Activated naive CD4-positive, alpha-beta T cell treated with anti-CD3 and anti-CD28 coated beads for 36 hours (primary cell): ENCODE measurements around the gene RCN2. TPM values are rescaled to one million over a fixed set of nuclear protein-coding genes. Genes with fewer than 3 reads are reported as not detected.

Experiments used
- CTCF ChIA-PET: fragments of 350-600 bp; sonication (Branson Sonifier 250); formaldehyde crosslinking; loops from one replicate; lab custom pipeline; 2021; ENCODE audit warnings: antibody characterized with exemption; lab: Charles Lee
- DNase-seq: peaks from one replicate; pipeline ENCODE4 v3.0.0-alpha.2; 2020
- H3K27ac Mint-ChIP-seq: one replicate; pipeline ENCODE4 v1.8.0; 2021; ENCODE audit warnings: mild to moderate bottlenecking, mixed read lengths
- H3K27me3 Mint-ChIP-seq: one replicate; pipeline ENCODE4 v1.8.0; 2021; ENCODE audit warnings: low read depth, mixed read lengths
- H3K36me3 Mint-ChIP-seq: one replicate; pipeline ENCODE4 v1.8.0; 2021; ENCODE audit warnings: low read depth, mixed read lengths
- H3K4me1 Mint-ChIP-seq: one replicate; pipeline ENCODE4 v1.8.0; 2021; ENCODE audit warnings: low read depth, mixed read lengths
- H3K4me3 Mint-ChIP-seq: one replicate; pipeline ENCODE4 v1.8.0; 2021; ENCODE audit warnings: mild to moderate bottlenecking, moderate library complexity, mixed read lengths
- H3K9me3 Mint-ChIP-seq: one replicate; pipeline ENCODE4 v1.8.0; 2021; ENCODE audit warnings: mixed read lengths
- intact Hi-C: fragments of 100-400 bp; cut with micrococcal nuclease; formaldehyde crosslinking; loops from one replicate; pipeline ENCODE4 v1.15.1; 2023
- total RNA-seq, 2 experiments: library from RNA; stranded (reverse); gene quantifications; one replicate each; pipeline ENCODE4 v1.2.3, GENCODE V29; 2021

Gene RCN2
- total RNA-seq, 2 experiments from 2014 or later, result 23.7 to 25.2 TPM

DNA sequence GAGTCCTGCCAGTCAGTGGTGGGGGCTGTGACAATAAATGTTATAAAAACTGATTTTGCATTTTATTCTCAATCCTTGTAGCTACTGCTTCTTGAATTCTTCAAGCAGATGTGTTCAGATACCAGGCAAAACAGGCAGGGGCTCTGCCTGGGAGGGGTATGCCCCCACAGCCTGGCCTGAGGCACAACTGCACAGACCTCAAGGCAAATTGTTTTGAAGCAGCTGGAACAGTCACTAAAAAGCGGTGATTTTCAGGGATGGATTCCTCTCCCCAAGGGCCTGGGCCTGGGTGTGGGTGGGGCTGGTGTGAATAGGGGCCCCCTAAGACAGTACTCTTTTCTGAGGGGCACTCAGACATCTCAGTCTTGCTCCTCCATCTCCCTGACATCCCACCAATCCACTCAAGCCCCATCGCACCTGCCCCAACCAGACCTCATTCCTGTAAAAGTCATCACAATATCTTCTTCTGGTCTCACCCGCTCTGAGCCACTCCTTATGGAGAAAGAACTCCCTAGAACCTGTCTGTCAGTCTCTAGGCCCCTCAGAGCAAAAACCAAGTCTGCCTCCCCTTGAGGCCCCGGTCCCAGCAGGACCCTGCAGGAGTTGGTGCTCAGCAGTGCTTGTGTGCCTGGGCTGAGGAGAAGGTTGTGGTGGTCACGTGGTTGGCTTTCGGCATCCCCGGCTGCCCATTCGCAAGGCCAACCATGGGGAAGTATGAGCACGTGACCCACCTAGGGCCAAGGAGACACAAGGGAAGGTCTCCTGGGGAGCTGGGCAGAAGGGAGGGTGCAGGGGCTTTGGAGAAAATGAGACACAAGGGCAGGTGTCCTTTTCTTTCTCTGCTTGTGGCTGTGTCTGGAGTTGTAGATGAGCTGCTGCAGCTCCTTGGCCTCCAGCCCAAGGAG, 60.4 kb downstream of the RCN2 start:
- Mint-ChIP-seq H3K4me1 (peaks cover 55% of the 10 kb centered on the region), H3K27ac (no peak overlapping the region), H3K27me3 (no peaks in the 10 kb centered on the region), H3K36me3 (peaks cover 4% of the 10 kb centered on the region), H3K4me3 (no peak overlapping the region), H3K9me3 (no peaks in the 10 kb centered on the region)
- DNase-seq, result no peak
- intact Hi-C loops, result loop anchor here (10.0 kb wide), 2 partner anchors 1083 to 1537 kb away; partner anchors contain the start of genes SIN3A and TBC1D2B
- CTCF ChIA-PET, result no interaction called here

DNA sequence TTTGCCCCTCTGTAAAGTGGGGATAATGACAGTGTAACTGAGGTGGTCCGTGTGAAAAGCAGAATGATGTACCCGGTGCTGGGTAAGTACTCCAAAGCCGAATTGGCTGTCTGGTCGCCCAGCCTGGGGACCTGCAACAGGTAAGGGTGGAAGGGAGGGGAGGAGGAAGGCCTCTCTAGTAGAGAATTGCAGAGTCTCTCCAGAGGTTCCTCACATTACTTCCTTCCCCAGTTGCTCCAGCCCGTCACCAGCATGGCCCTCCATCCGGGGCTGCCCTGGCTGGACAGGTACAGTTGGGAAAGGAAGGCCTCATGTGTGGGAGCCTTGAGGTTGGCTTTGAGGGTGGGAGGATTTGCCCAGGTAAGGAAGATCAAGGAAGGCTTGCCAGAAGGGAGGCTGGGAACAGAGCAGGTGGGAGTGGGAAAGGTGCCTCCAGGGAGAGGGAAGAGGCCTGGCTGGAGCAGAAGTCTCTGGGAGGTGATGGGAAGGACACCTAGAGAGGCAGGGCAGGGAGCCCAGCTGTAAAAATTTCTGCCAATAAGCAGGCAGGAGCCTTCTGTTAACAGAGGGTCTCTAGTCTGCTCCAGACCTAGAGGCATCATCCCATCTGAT, 61.7 kb downstream of the RCN2 start:
- Mint-ChIP-seq H3K4me3 (no peak overlapping the region), H3K36me3 (peaks cover 6% of the 10 kb centered on the region), H3K27me3 (no peaks in the 10 kb centered on the region), H3K9me3 (no peaks in the 10 kb centered on the region), H3K4me1 (peaks cover 55% of the 10 kb centered on the region), H3K27ac (peak overlapping the region; percentile 98)
- CTCF ChIA-PET, result interaction anchor here (2.5 to 5.9 kb wide), 2 partner anchors 19 to 30 kb away, joined by 18 to 38 read pairs; no protein-coding TSS in a partner anchor
- DNase-seq, result no peak
- intact Hi-C loops, result loop anchor here (10.0 kb wide), 2 partner anchors 1082 to 1538 kb away; partner anchors contain the start of genes SIN3A and TBC1D2B

DNA sequence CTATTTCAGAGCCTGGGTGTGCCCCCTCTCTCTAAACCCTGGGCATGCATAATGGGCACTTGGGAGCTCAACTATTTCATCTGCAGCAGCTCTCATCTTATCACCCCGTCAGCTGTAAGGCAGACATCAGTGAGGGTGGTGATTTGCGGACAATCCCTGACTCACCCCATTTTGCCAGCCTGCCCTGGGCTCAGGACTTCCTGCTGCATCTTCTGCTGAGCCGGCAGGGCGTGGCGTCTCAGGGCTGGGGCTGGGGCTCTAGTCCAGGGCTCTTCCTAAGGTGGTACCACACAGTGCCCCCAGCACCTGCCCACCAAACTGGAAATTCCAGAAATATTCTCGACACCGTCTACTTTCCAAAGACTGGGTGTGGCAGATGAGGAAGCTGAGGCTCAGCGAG, 62.5 kb downstream of the RCN2 start:
- Mint-ChIP-seq H3K36me3 (peaks cover 6% of the 10 kb centered on the region), H3K4me1 (peaks cover 55% of the 10 kb centered on the region), H3K27ac (peak overlapping the region; percentile 98), H3K27me3 (no peaks in the 10 kb centered on the region), H3K9me3 (no peaks in the 10 kb centered on the region), H3K4me3 (peak overlapping the region; percentile 84)
- intact Hi-C loops, result loop anchor here (10.0 kb wide), 2 partner anchors 1081 to 1539 kb away; partner anchors contain the start of genes SIN3A and TBC1D2B
- DNase-seq, result peak; percentile 84
- CTCF ChIA-PET, result interaction anchor here (2.5 to 5.9 kb wide), 2 partner anchors 20 to 29 kb away, joined by 18 to 38 read pairs; no protein-coding TSS in a partner anchor

DNA sequence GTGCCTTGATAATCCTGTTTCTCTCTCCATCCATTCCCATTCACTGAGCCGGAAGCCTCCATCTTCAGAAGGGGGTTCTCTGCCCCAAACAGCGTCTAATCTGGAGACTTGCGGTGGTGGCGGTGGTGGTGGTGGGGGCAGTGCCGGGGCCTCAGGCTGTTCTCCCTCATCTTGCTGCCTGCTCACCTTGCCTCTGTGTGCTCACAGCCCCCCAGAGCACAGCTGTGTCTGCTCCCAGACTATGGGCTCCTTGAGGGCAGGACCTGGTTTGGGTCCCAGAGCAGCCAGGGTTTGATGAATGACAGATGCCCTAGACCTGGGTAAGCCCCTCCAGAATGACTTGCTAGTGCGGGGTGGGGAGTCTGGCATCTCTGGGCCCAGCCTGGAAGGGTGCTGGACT, 62.9 kb downstream of the RCN2 start:
- DNase-seq, result no peak
- peak overlapping the region; percentile 98 for H3K27ac Mint-ChIP-seq
- intact Hi-C loops, result loop anchor here (10.0 kb wide), 2 partner anchors 1080 to 1540 kb away; partner anchors contain the start of genes SIN3A and TBC1D2B
- H3K36me3 Mint-ChIP-seq, result peaks cover 7% of the 10 kb centered on the region
- peaks cover 56% of the 10 kb centered on the region for H3K4me1 Mint-ChIP-seq
- H3K9me3 Mint-ChIP-seq, result no peaks in the 10 kb centered on the region
- CTCF ChIA-PET, result interaction anchor here (2.5 to 5.9 kb wide), 3 partner anchors 19 to 28 kb away, joined by 12 to 38 read pairs (median 18); no protein-coding TSS in a partner anchor
- no peaks in the 10 kb centered on the region for H3K27me3 Mint-ChIP-seq
- peak overlapping the region; percentile 84 for H3K4me3 Mint-ChIP-seq

DNA sequence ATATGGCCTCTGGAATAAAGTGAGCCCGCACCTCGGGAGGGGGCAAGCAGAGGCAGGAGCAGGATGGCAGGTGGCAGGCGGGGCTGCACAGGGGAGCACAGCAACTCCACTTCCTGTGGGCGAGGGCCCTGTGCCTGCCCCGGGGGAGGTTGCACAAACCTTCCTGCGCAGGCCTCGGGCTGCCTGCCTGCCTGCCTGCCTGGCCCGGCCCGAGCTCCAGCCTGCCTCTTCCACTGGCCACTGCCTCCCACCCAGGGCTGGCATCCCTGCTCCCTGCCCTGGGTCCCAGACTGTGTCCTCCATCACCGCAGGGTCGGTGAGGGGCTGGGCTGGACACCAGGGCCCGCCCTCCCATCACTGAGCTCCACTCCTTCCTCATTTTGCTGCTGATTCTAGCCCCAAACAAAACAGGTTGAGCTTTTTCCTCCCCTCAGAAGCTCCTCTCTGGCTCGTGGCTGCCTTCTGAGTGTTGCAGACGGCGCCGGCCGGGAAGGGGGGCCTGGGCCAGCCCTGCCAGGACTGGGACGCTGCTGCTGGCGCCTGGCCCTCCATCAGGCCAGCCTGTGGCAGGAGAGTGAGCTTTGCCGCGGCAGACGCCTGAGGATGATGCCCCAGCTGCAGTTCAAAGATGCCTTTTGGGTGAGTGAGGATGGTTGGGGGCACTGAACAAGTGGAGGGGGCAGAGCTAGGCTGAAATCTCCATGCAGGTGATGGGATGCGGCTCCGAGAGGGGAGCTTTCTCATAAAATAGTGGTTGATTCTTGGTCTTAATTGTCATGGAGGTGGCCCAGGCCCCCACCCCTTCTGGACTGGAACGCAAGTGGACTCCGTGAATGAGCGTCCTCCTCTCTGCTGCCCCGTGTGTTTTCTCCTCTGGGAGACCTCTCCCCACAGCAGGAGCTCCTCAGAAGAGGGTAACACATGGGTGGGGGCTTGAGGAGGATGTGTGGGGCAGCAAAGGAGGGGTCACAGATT, 63.7 kb downstream of the RCN2 start, which contains the start of gene PSTPIP1:
PSTPIP1 (plus strand) TSS at position 156 of the 975 bp plus-strand sequence; CDS start at position 604, 448 bp downstream.
- intact Hi-C loops, result loop anchor here (1.0 to 10.0 kb wide), 5 partner anchors 27 to 1540 kb away; partner anchors contain the start of genes HMG20A, PEAK1, RCN2 and SIN3A
- peaks cover 9% of the 10 kb centered on the region for H3K36me3 Mint-ChIP-seq
- DNase-seq, result peak; percentile 86

DNA sequence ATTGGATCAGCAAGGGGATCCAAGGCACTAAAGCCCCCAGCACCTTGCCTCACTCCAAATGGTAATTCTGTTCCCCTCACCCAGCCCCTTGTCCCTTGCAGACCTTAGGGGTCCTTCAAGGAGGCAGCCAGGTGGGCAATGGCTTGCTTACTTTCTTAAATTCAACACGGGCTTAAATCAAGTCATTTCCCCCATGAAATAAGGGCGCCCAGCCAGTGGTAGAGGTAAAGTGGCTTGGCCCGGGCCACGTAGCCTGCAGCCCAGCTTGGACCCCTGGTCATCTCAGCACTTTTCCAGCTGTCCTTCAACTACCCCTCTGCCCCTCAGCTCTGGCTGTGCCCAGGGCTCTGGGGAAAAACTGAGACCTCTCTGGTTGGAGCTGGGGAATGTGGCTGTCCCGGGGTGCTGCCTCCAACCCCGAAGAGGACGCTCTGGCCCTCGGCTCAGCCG, 64.6 kb downstream of the RCN2 start:
- CTCF ChIA-PET, result interaction anchor here (1.0 to 5.9 kb wide), 6 partner anchors 10 to 39 kb away, joined by 3 to 38 read pairs (median 8); no protein-coding TSS in a partner anchor
- H3K27me3 Mint-ChIP-seq, result no peaks in the 10 kb centered on the region
- no peak for DNase-seq
- H3K4me3 Mint-ChIP-seq, result peak overlapping the region; percentile 84
- H3K27ac Mint-ChIP-seq, result peak overlapping the region; percentile 98
- peaks cover 9% of the 10 kb centered on the region for H3K36me3 Mint-ChIP-seq
- intact Hi-C loops, result loop anchor here (2.0 to 10.0 kb wide), 5 partner anchors 64 to 1541 kb away; partner anchors contain the start of genes HMG20A, PEAK1, RCN2 and SIN3A
- no peaks in the 10 kb centered on the region for H3K9me3 Mint-ChIP-seq
- H3K4me1 Mint-ChIP-seq, result peaks cover 59% of the 10 kb centered on the region

More for the DNA sequence above, 63.7 kb downstream of the RCN2 start, which contains the start of gene PSTPIP1:
- Mint-ChIP-seq H3K4me3 (peak within 1 kb of the TSS; percentile 84), H3K4me1 (peaks cover 58% of the 10 kb centered on the region), H3K9me3 (no peaks in the 10 kb centered on the region), H3K27me3 (no peaks in the 10 kb centered on the region), H3K27ac (peak within 1 kb of the TSS; percentile 98)
- CTCF ChIA-PET, result interaction anchor here (0.6 to 5.9 kb wide), 7 partner anchors 9 to 35 kb away, joined by 3 to 38 read pairs (median 12); no protein-coding TSS in a partner anchor

DNA sequence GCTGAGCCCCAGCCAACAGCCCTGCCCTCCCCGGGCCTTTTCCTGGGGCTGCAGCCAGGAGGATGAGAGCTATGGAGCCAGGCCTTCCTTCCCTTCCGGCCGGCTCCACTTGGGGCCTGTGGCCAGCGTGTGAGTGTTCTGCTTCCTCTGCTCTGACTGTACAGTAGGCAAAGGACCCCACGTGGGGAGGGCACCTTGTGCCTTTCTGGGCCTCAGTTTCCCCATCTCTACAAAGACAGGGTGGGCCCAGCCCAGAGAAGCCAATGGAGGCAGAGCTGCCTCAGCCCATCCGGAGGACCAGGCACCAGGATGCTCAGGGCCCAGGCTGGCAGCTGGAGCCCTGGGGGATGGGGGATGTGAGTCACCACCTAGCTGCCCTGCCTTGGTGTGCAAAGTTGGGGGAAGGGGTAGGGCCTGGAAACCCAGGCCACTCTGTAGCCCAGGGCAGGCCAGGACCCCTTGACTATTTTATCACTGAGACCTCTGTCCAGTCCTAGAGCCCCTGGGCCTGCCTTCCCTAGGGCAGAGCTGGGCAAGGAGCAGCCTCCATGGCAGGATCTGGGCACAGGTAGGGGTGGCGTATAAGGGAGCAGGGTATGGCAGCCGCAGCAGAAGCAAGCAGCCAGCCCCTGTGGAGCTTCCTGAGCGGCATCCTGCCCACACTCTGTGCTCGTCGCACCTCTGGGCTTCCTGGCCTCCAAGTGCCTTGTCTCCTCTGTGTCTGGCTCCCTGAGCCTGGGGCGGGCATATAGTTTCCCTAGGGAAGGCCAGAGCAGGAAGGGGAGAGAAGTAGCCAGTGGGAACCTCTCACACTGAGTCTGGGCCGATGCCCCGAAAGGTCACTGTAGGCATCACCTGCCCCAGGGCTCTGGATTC, 65.2 kb downstream of the RCN2 start:
- H3K9me3 Mint-ChIP-seq, result no peaks in the 10 kb centered on the region
- peak overlapping the region; percentile 98 for H3K27ac Mint-ChIP-seq
- CTCF ChIA-PET, result interaction anchor here (1.0 to 5.9 kb wide), 7 partner anchors 17 to 38 kb away, joined by 3 to 38 read pairs (median 5); no protein-coding TSS in a partner anchor
- DNase-seq, result peak; percentile 83
- peaks cover 10% of the 10 kb centered on the region for H3K36me3 Mint-ChIP-seq
- H3K4me1 Mint-ChIP-seq, result peaks cover 65% of the 10 kb centered on the region
- H3K4me3 Mint-ChIP-seq, result peak overlapping the region; percentile 84
- intact Hi-C loops, result loop anchor here (1.0 to 10.0 kb wide), 8 partner anchors 8 to 1542 kb away; partner anchors contain the start of genes HMG20A, PEAK1, RCN2 and SIN3A
- no peaks in the 10 kb centered on the region for H3K27me3 Mint-ChIP-seq

DNA sequence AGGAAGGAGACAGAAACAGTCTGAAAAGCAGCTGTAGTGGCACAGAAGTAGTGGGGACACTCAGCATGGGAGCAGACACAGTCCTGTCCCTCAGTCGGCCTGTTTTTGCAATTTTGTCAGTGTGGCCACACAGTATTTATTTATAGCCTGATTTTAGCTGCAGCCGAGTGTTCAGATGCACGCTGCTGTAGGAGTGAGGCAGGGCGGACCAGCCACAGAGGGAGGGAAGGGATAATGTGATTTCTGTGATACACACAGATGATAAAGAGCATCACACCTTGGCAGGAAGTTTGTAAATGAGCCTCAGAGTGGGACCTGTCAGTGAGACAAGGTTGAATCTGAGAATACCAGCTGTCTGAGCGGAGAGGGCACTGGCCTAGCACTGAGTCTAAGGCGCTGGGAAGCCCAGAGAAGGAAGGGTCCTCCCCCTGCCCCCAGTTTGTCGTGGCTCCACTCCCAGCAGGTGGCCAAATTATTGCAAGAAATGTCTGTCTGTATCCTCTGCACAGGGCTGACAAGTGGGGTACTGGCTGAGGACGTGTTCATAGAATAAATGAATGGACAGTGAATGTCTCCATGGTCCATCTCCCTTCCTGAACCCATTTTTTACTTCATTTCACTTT, 67.2 kb downstream of the RCN2 start:
- intact Hi-C loops, result loop anchor here (5.0 to 10.0 kb wide), 4 partner anchors 66 to 1544 kb away; partner anchors contain the start of genes HMG20A, PEAK1, RCN2 and SIN3A
- H3K27ac Mint-ChIP-seq, result peak overlapping the region; percentile 55
- H3K36me3 Mint-ChIP-seq, result peaks cover 17% of the 10 kb centered on the region
- H3K4me1 Mint-ChIP-seq, result peaks cover 72% of the 10 kb centered on the region
- H3K27me3 Mint-ChIP-seq, result no peaks in the 10 kb centered on the region
- peak overlapping the region; percentile 84 for H3K4me3 Mint-ChIP-seq
- DNase-seq, result peak; percentile 50
- no peaks in the 10 kb centered on the region for H3K9me3 Mint-ChIP-seq
- CTCF ChIA-PET, result interaction anchor here (0.8 to 5.9 kb wide), 9 partner anchors 8 to 500 kb away, joined by 3 to 38 read pairs (median 4); no protein-coding TSS in a partner anchor

DNA sequence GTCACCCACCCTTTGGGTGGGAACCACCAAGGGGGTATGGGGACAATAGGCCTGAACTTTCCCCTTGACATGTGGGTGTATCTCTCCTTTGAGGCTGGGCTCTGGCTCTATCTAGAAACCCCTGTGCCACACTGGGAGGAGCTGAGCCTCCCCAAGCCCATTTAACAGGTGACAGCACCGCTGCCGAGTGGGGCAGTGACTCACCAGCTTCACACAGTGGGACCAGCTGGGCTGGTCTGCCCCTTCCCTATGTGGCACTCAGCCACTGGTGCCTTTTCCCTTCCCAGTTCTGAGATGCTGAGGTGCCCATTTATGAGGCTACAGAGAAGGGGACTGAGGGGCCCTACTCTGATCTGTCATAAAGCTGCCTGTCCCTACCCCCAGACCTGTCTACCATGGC, 68.4 kb downstream of the RCN2 start:
- peak overlapping the region; percentile 41 for H3K27ac Mint-ChIP-seq

More for the DNA sequence above, 68.4 kb downstream of the RCN2 start:
- Mint-ChIP-seq H3K4me3 (no peak overlapping the region), H3K36me3 (peaks cover 25% of the 10 kb centered on the region), H3K27me3 (no peaks in the 10 kb centered on the region), H3K4me1 (peaks cover 72% of the 10 kb centered on the region), H3K9me3 (no peaks in the 10 kb centered on the region)
- intact Hi-C loops, result loop anchor here (5.0 to 10.0 kb wide), 4 partner anchors 68 to 1545 kb away; partner anchors contain the start of genes HMG20A, PEAK1, RCN2 and SIN3A
- CTCF ChIA-PET, result interaction anchor here (1.4 to 2.6 kb wide), 2 partner anchors 13 to 22 kb away, joined by 3 to 9 read pairs; no protein-coding TSS in a partner anchor
- no peak for DNase-seq
